Occipital lobe (tissue), 2 donors: ENCODE measurements around the gene TSLP. TPM values are rescaled to one million over a fixed set of nuclear protein-coding genes. Genes with fewer than 3 reads are reported as not detected.

Experiments used
- DNase-seq: peaks from one replicate; lab custom pipeline; 2025; lab: John Stamatoyannopoulos, UW
- total RNA-seq: library from RNA; depleted of rRNA; stranded (reverse); fragments of >200 nt; gene quantifications from one replicate; pipeline ENCODE4 v1.2.3, GENCODE V29; 2014

The TSLP gene
- total RNA-seq, 1 donor from 2014 or later: not detected

- no peak for DNase-seq
Measured at GRCh38 chr5:111095982-111096381, 24.5 kb downstream of the TSLP start.

GRCh38 chr5:111099058-111099778 lies 27.7 kb downstream of the TSLP start:
- no peak for DNase-seq

DNA sequence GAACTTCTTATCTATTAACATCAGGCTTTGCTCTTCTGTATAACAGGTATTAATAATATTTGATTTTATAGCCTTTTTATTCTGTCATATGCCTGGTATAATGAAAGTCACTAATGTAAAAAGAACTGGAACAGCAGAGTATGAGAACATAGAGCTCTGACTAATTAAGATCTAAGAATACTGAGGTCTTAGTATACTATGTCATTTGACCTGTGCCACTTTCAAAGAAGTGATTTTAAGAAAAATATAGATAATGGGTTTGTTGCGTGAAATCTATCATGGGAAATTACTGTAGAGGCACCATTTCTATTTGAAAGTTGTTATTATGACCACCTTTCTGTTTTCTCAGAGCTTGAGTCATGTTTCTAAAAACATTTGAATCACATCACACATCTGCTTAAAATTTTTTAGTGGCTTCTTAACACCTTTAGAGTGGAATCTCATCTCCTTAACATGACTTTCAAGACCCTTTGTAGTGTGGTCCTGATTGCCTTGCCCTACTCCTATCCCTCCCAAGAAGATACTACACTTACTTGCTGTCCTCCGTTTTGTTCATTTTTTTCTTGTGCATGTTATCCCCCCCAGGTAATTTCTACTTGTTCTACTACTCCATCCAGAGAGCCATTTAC lies 34.9 kb downstream of the TSLP start:
- no peak for DNase-seq

DNA sequence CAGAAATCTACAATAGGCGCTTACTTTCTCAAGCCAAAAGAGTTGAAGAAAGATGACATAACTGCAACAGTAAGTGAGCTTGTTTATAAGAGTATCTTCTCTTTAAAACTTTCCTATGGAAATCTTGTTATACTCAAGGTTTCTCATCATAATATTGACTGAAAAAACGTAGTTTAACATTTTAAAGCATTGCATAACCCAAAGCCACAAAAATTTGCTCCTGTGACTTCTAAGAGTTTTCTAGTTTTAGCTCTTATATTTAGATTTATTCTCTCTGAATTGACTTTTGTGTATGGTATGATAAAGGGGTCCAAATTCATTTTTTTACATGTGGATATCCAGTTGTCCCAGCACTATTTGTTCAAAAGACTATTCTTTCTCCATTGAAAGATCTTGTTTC lies 35.9 kb downstream of the TSLP start:
- no peak for DNase-seq

DNA sequence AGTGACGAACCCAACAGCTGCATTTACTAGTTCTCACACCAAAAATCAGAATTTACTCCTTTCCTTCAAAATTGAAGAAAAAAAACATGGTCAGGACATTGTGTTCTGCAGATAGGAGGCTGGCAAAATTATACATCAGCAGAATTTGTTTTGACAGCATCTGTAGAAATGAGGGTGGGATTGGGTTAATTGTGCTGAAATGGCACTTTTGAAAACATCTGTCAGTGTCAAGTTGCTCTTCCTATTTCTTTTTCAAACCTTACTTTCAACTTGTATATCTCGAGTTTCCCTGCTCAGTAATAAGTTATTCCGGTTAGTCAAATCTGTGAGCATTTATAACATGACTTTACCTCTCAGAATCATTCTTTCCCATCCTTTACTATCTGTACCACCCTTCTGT lies 40.4 kb downstream of the TSLP start:
- no peak for DNase-seq

GRCh38 chr5:111113678-111114077 lies 42.2 kb downstream of the TSLP start:
- no peak for DNase-seq

- DNase-seq: no peak
Measured at GRCh38 chr5:111115229-111115628, 43.7 kb downstream of the TSLP start.

GRCh38 chr5:111116550-111116949 lies 45.0 kb downstream of the TSLP start:
- no peak for DNase-seq

- no peak for DNase-seq
Measured at GRCh38 chr5:111117136-111117535, 45.6 kb downstream of the TSLP start.

DNA sequence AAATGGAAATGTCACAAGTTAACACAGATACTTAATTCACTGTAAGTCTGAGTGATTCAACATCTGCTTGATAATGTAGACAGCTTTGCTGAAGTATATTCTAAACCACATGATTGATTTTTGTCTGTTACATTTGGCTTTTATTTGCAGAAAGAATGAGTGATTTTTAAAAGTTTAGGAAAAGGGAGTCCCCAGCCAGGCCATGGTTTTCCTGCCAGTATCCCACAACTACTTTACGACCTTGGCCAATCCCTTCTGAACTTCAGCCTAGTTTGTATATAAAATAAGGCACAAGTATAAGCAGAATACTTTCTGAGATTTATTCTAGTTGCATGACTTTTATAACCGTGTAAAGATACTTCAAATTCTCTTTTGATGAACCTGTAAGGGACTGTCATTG lies 47.7 kb downstream of the TSLP start:
- no peak for DNase-seq

GRCh38 chr5:111119856-111120255 lies 48.3 kb downstream of the TSLP start:
- no peak for DNase-seq

GRCh38 chr5:111120911-111121310 lies 49.4 kb downstream of the TSLP start:
- DNase-seq: no peak

DNA sequence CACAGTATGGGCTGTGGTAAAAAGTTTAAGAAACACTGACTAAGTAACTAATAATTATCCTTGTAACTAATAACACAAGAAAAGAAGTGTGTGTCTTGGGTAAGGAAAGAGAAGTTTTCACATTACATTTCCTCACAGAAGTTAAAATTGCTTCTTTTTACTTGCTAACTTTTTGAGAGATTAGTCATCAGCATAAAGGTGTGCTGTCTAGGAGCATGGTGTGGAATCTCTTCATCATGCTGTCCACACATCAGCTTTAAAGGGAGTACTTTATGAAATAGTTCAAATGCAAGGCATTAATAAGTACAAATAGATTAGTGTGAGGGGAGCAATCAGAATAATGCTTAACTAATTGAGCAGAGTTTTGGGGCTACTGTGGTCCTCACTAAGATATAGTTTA lies 50.4 kb downstream of the TSLP start:
- DNase-seq: no peak

GRCh38 chr5:111122398-111122797 lies 50.9 kb downstream of the TSLP start:
- DNase-seq: no peak

- no peak for DNase-seq
Measured at GRCh38 chr5:111124793-111125192, 53.3 kb downstream of the TSLP start.

DNA sequence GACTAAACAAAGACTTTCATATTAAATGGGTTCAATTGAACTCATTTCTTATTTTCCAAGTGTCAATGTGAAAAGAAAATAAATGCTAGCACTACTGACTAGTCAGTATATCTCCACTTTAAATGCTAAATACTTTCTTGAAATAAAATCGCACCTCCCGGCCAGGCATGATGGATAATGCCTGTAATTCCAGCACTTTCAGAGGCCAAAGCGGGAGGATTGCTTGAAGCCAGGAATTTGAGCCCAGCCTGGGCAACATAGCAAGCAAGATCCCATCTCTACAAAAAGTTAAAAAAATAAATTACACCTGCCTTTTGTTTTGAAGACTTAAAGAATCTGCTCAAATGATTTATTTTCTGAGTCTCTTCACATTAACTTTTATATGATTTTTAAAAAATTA lies 55.4 kb downstream of the TSLP start:
- DNase-seq: no peak

Other genes starting within 250 kb of the TSLP start
- 61.8 TPM for gene WDR36, start 20.6 kb downstream of the TSLP start, total RNA-seq
- gene CAMK4, start 152.7 kb downstream of the TSLP start, total RNA-seq: 130 TPM